Activated T-helper 17 cell treated with anti-CD3 and anti-CD28 coated beads, Interleukin-2, amount 50 U/mL, for 72 hours (primary cell): Measurements from ENCODE around the gene LEAP2. TPM values are rescaled to one million over a fixed set of nuclear protein-coding genes. Genes with fewer than 3 reads are reported as not detected.
"Not testable (repeated sequence)": the region's sequence is repeated elsewhere in the genome, so short reads cannot be mapped to it uniquely, and the experiment has no call there.

ENCODE experiments used
- ATAC-seq: fragments of 150-1000 bp; cut with Tn5 transposase; replicated peaks from 2 replicates; pipeline ENCODE4 v1.10.0; 2021; ENCODE audit warnings: mild to moderate bottlenecking, moderate library complexity
- H3K27ac Mint-ChIP-seq: one replicate; pipeline ENCODE4 v1.8.0; 2022; ENCODE audit warnings: mixed read lengths
- H3K27me3 Mint-ChIP-seq: one replicate; pipeline ENCODE4 v1.8.0; 2022; ENCODE audit warnings: mixed read lengths
- H3K36me3 Mint-ChIP-seq: one replicate; pipeline ENCODE4 v1.8.0; 2022; ENCODE audit warnings: low read depth, mild to moderate bottlenecking, mixed read lengths
- H3K4me1 Mint-ChIP-seq: one replicate; pipeline ENCODE4 v1.8.0; 2022; ENCODE audit warnings: mixed read lengths
- H3K4me3 Mint-ChIP-seq: one replicate; pipeline ENCODE4 v1.8.0; 2022; ENCODE audit warnings: mild to moderate bottlenecking, mixed read lengths
- H3K9me3 Mint-ChIP-seq: one replicate; pipeline ENCODE4 v1.8.0; 2022; ENCODE audit warnings: mixed read lengths
- total RNA-seq, 2 donors: library from RNA; stranded (reverse); gene quantifications; one replicate each; pipeline ENCODE4 v1.2.3, GENCODE V29; 2022

LEAP2 gene
- total RNA-seq, 2 donors from 2014 or later = 1.8 to 2.9 TPM

DNA sequence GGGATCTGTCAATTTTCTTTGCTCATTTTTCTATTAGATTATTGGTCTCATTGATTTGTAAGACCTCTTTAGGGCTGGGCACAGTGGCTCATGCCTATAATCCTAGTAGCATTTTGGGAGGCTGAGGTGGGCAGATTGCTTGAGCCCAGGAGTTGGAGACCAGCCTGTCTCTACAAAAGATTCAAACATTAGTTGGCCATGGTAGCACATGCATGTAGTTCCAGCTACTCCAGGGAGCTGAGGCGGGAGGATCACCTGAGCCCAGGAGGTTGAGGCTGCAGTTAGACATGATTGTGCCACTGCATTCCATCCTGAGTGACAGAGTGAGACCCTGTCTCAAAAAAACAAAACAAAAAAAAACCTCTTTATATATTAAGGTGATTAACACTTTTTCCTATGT, 36.6 kb upstream of the LEAP2 start:
- Mint-ChIP-seq H3K27ac (no peak overlapping the region), H3K4me3 (no peak overlapping the region), H3K9me3 (no peaks in the 10 kb centered on the region), H3K4me1 (no peaks in the 10 kb centered on the region), H3K27me3 (peaks cover 4% of the 10 kb centered on the region), H3K36me3 (no peaks in the 10 kb centered on the region)
- no peak for ATAC-seq

- Mint-ChIP-seq H3K4me3 (no peak overlapping the region), H3K36me3 (no peaks in the 10 kb centered on the region), H3K9me3 (no peaks in the 10 kb centered on the region), H3K4me1 (no peaks in the 10 kb centered on the region), H3K27me3 (no peaks in the 10 kb centered on the region), H3K27ac (no peak overlapping the region)
- no peak for ATAC-seq
Measured at GRCh38 chr5:132837868-132838267, 35.6 kb upstream of the LEAP2 start.

- Mint-ChIP-seq H3K9me3 (no peaks in the 10 kb centered on the region), H3K4me1 (no peaks in the 10 kb centered on the region), H3K4me3 (no peak overlapping the region), H3K36me3 (no peaks in the 10 kb centered on the region), H3K27me3 (no peaks in the 10 kb centered on the region), H3K27ac (no peak overlapping the region)
- no peak for ATAC-seq
Measured at GRCh38 chr5:132838516-132839282, 34.8 kb upstream of the LEAP2 start.

- no peaks in the 10 kb centered on the region for H3K27me3 Mint-ChIP-seq
- ATAC-seq = no peak
- H3K27ac Mint-ChIP-seq = no peak overlapping the region
- H3K4me1 Mint-ChIP-seq = no peaks in the 10 kb centered on the region
- H3K9me3 Mint-ChIP-seq = no peaks in the 10 kb centered on the region
- no peak overlapping the region for H3K4me3 Mint-ChIP-seq
- no peaks in the 10 kb centered on the region for H3K36me3 Mint-ChIP-seq
Measured at GRCh38 chr5:132839426-132840301, 33.8 kb upstream of the LEAP2 start.

- H3K4me1 Mint-ChIP-seq = no peaks in the 10 kb centered on the region
- no peaks in the 10 kb centered on the region for H3K27me3 Mint-ChIP-seq
- H3K36me3 Mint-ChIP-seq = no peaks in the 10 kb centered on the region
- ATAC-seq = no peak
- no peak overlapping the region for H3K27ac Mint-ChIP-seq
- no peaks in the 10 kb centered on the region for H3K9me3 Mint-ChIP-seq
- no peak overlapping the region for H3K4me3 Mint-ChIP-seq
Measured at GRCh38 chr5:132840313-132840712, 33.2 kb upstream of the LEAP2 start.

DNA sequence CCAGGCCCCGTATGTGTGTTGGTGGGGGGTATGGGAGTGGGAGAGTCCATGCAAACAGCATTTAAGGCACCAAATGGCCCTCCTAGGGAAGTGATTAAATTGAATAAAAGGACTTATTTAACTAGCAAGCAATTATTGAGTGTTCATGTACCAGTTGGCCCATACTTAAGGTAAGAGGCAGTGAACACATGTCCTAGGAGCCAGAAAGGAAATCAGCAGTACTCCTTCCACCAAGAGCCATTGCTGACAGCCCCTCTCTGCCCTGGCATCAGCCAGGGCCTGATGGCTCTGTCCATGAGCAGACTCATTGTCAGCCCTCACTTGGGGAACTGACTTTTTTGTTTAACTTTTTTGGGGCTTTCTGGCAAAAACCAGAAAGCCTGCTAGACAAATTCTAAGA, 32.6 kb upstream of the LEAP2 start:
- no peak overlapping the region for H3K4me3 Mint-ChIP-seq
- H3K4me1 Mint-ChIP-seq = no peaks in the 10 kb centered on the region
- H3K27me3 Mint-ChIP-seq = no peaks in the 10 kb centered on the region
- H3K9me3 Mint-ChIP-seq = no peaks in the 10 kb centered on the region
- no peak overlapping the region for H3K27ac Mint-ChIP-seq
- no peaks in the 10 kb centered on the region for H3K36me3 Mint-ChIP-seq
- no peak for ATAC-seq

- Mint-ChIP-seq H3K36me3 (no peaks in the 10 kb centered on the region), H3K4me3 (no peak overlapping the region), H3K27me3 (no peaks in the 10 kb centered on the region), H3K27ac (no peak overlapping the region), H3K9me3 (no peaks in the 10 kb centered on the region), H3K4me1 (no peaks in the 10 kb centered on the region)
- peak; percentile 42 for ATAC-seq
Measured at GRCh38 chr5:132841305-132841704, 32.2 kb upstream of the LEAP2 start.

GRCh38 chr5:132848270-132848669, 25.2 kb upstream of the LEAP2 start:
- Mint-ChIP-seq H3K36me3 (no peaks in the 10 kb centered on the region), H3K27ac (no peak overlapping the region), H3K4me1 (no peaks in the 10 kb centered on the region), H3K9me3 (no peaks in the 10 kb centered on the region), H3K27me3 (no peaks in the 10 kb centered on the region), H3K4me3 (no peak overlapping the region)
- no peak for ATAC-seq

DNA sequence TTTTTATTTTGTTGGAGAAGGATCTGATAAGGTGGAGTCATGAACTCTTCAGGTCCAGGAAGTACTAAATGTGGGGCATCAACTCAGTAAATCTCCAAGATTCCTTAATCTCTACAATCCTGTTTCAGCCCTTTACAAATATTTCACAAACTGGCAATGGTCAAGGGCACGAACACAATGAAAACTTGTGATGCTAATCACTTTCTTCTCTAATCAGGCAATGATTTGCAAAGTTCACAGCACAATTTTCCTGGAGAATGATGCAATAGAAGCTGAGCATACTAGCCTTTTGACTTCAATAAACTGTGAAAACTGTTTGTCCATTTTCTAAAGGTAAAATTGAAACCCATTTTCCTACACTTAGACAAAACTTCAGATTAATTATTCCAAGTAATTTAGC, 24.1 kb upstream of the LEAP2 start:
- no peaks in the 10 kb centered on the region for H3K27me3 Mint-ChIP-seq
- no peaks in the 10 kb centered on the region for H3K4me1 Mint-ChIP-seq
- H3K9me3 Mint-ChIP-seq = no peaks in the 10 kb centered on the region
- H3K4me3 Mint-ChIP-seq = no peak overlapping the region
- no peak for ATAC-seq
- H3K27ac Mint-ChIP-seq = no peak overlapping the region
- H3K36me3 Mint-ChIP-seq = no peaks in the 10 kb centered on the region

GRCh38 chr5:132850066-132850465, 23.4 kb upstream of the LEAP2 start:
- Mint-ChIP-seq H3K4me3 (no peak overlapping the region), H3K27ac (no peak overlapping the region), H3K36me3 (no peaks in the 10 kb centered on the region), H3K4me1 (no peaks in the 10 kb centered on the region), H3K9me3 (no peaks in the 10 kb centered on the region), H3K27me3 (no peaks in the 10 kb centered on the region)
- no peak for ATAC-seq

DNA sequence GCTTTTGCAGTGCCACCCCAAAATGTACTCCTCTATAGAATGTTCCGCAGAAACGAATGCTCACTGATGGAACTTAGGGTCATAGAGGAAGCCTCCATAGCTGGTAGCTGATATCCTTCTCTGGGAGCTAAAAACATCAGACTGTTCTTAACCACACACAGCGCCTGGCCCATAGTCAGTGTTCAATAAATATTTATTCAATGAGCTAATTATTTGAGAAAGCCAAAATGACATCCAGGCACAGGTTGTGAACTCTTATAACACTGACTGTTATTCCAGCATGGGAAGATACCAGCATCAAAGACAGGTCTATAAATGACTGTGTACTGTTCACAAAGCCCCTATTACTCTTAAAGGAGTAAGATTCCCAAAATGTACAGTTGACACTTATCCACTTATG, 20.1 kb upstream of the LEAP2 start:
- Mint-ChIP-seq H3K36me3 (no peaks in the 10 kb centered on the region), H3K27me3 (peaks cover 4% of the 10 kb centered on the region), H3K4me1 (no peaks in the 10 kb centered on the region), H3K27ac (no peak overlapping the region), H3K9me3 (no peaks in the 10 kb centered on the region), H3K4me3 (no peak overlapping the region)
- ATAC-seq = no peak

- Mint-ChIP-seq H3K4me3 (no peak overlapping the region), H3K27ac (no peak overlapping the region), H3K36me3 (no peaks in the 10 kb centered on the region), H3K4me1 (no peaks in the 10 kb centered on the region), H3K9me3 (no peaks in the 10 kb centered on the region), H3K27me3 (peaks cover 4% of the 10 kb centered on the region)
- no peak for ATAC-seq
Measured at GRCh38 chr5:132853790-132854189, 19.7 kb upstream of the LEAP2 start.

- Mint-ChIP-seq H3K36me3 (no peaks in the 10 kb centered on the region), H3K4me3 (no peak overlapping the region), H3K27ac (no peak overlapping the region)
Measured at GRCh38 chr5:132854301-132854700, 19.2 kb upstream of the LEAP2 start.

GRCh38 chr5:132854992-132855391, 18.5 kb upstream of the LEAP2 start:
- not testable (repeated sequence) for H3K4me1 Mint-ChIP-seq, H3K27ac Mint-ChIP-seq, H3K36me3 Mint-ChIP-seq, H3K9me3 Mint-ChIP-seq, H3K27me3 Mint-ChIP-seq, ATAC-seq, H3K4me3 Mint-ChIP-seq

More at GRCh38 chr5:132854301-132854700, 19.2 kb upstream of the LEAP2 start:
- H3K4me1 Mint-ChIP-seq = no peaks in the 10 kb centered on the region
- H3K27me3 Mint-ChIP-seq = peaks cover 4% of the 10 kb centered on the region
- no peaks in the 10 kb centered on the region for H3K9me3 Mint-ChIP-seq
- ATAC-seq = no peak

DNA sequence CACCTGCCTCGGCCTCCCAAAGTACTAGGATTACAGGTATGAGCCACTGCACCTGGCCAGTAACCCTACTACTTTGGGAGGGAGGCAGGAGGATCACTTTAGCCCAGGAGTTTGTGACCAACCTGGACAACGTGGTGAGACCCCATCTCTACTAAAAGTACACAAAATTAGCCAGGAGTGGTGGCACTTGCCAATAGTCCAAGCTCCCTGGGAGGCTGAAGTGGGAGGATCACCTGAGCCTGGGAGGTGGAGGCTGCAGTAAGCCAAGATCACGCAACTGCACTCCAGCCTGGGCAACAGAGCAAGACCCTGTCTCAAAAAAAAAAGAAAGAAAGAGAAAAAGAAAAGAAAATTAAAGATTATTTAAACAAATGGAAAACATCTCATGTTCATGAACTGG, 17.5 kb upstream of the LEAP2 start:
- Mint-ChIP-seq H3K4me1 (no peaks in the 10 kb centered on the region), H3K9me3 (no peaks in the 10 kb centered on the region), H3K27ac (no peak overlapping the region), H3K36me3 (no peaks in the 10 kb centered on the region), H3K27me3 (peaks cover 4% of the 10 kb centered on the region), H3K4me3 (no peak overlapping the region)
- no peak for ATAC-seq
